RCC 7860 (cell line): Measurements from ENCODE around the gene KRTAP4-6.
"Not testable (repeated sequence)": the region's sequence is repeated elsewhere in the genome, so short reads cannot be mapped to it uniquely, and the experiment has no call there.

Experiments used
- DNase-seq: peaks from one replicate; pipeline ENCODE4 v3.0.0-alpha.2; 2015; ENCODE audit warnings: low spot score
- FAIRE-seq: peaks from 2 replicates; lab custom pipeline; 2012; peaks lifted over from hg19 to GRCh38; lab: Jason Lieb, UNC

Gene KRTAP4-6

GRCh38 chr17:41140360-41141131 lies at the start of gene KRTAP4-6:
TSS of gene KRTAP4-6 (minus strand) at chr17:41140544. CDS start at chr17:41140487, 57 bp downstream.
- FAIRE-seq (peak; percentile 55), DNase-seq (peak; percentile 88)

GRCh38 chr17:41189837-41190318 lies 49.5 kb upstream of the KRTAP4-6 start, which contains the start of gene KRTAP9-1:
TSS of gene KRTAP9-1 (plus strand) at chr17:41189887. CDS start at chr17:41189887, 0 bp downstream.
- DNase-seq, FAIRE-seq: not testable (repeated sequence)

GRCh38 chr17:41186872-41187271 lies 46.5 kb upstream of the KRTAP4-6 start:
- FAIRE-seq (no peak), DNase-seq (no peak)

- DNase-seq: no peak
- no peak for FAIRE-seq
Measured at GRCh38 chr17:41185001-41185400, 44.7 kb upstream of the KRTAP4-6 start.

GRCh38 chr17:41184480-41184961 lies 44.2 kb upstream of the KRTAP4-6 start, which contains the start of gene KRTAP4-1:
TSS of gene KRTAP4-1 (minus strand) at chr17:41184911. CDS start at chr17:41184854, 57 bp downstream.
- FAIRE-seq (no peak), DNase-seq (no peak)

GRCh38 chr17:41178843-41179616 lies 38.7 kb upstream of the KRTAP4-6 start:
- FAIRE-seq: no peak
- no peak for DNase-seq

- FAIRE-seq (peak; percentile 25), DNase-seq (peak; percentile 56)
Measured at GRCh38 chr17:41178341-41178740, 38.0 kb upstream of the KRTAP4-6 start.

- FAIRE-seq: no peak
- no peak for DNase-seq
Measured at GRCh38 chr17:41177727-41178271, 37.5 kb upstream of the KRTAP4-6 start, which contains the start of gene KRTAP4-2. TSS of gene KRTAP4-2 (minus strand) at chr17:41178221. CDS start at chr17:41178164, 57 bp downstream.

- DNase-seq (no peak), FAIRE-seq (no peak)
Measured at GRCh38 chr17:41176744-41177387, 36.5 kb upstream of the KRTAP4-6 start.

GRCh38 chr17:41171886-41172285 lies 31.5 kb upstream of the KRTAP4-6 start:
- FAIRE-seq (no peak), DNase-seq (no peak)

- FAIRE-seq: no peak
- no peak for DNase-seq
Measured at GRCh38 chr17:41168121-41168520, 27.8 kb upstream of the KRTAP4-6 start, which contains the start of gene KRTAP4-3. TSS of gene KRTAP4-3 (minus strand) at chr17:41168221. CDS start at chr17:41168172, 49 bp downstream.

- FAIRE-seq: no peak
Measured at GRCh38 chr17:41167561-41167960, 27.2 kb upstream of the KRTAP4-6 start.

GRCh38 chr17:41163828-41164227 lies 23.5 kb upstream of the KRTAP4-6 start:
- FAIRE-seq (no peak), DNase-seq (no peak)

More at GRCh38 chr17:41167561-41167960, 27.2 kb upstream of the KRTAP4-6 start:
- no peak for DNase-seq

- no peak for FAIRE-seq
- DNase-seq: no peak
Measured at GRCh38 chr17:41160648-41161047, 20.3 kb upstream of the KRTAP4-6 start, which contains the start of gene KRTAP4-4. TSS of gene KRTAP4-4 (minus strand) at chr17:41160748. CDS start at chr17:41160691, 57 bp downstream.

GRCh38 chr17:41160190-41160589 lies 19.8 kb upstream of the KRTAP4-6 start:
- DNase-seq, FAIRE-seq: not testable (repeated sequence)

- DNase-seq (no peak), FAIRE-seq (no peak)
Measured at GRCh38 chr17:41153856-41154255, 13.5 kb upstream of the KRTAP4-6 start.

GRCh38 chr17:41151525-41151924 lies 11.2 kb upstream of the KRTAP4-6 start:
- no peak for DNase-seq
- FAIRE-seq: no peak

GRCh38 chr17:41150026-41150425 lies 9.7 kb upstream of the KRTAP4-6 start:
- FAIRE-seq (no peak), DNase-seq (no peak)

GRCh38 chr17:41149652-41149985 lies 9.3 kb upstream of the KRTAP4-6 start, which contains the start of gene KRTAP4-5:
TSS of gene KRTAP4-5 (minus strand) at chr17:41149825. CDS start at chr17:41149767, 58 bp downstream.
- FAIRE-seq (no peak), DNase-seq (no peak)
